HG02759 (cell line): ENCODE data around the gene NTM.

ENCODE experiments used
- ATAC-seq: cut with Tn5 transposase; IDR thresholded peaks from one replicate; pipeline ENCODE4 v1.9.1; 2021; ENCODE audit warnings: mild to moderate bottlenecking, moderate library complexity; ENCODE audit not compliant: unreplicated experiment

NTM gene

GRCh38 chr11:131540676-131541075 lies 170.3 kb downstream of the NTM start:
- no peak for ATAC-seq

- no peak for ATAC-seq
Observed at GRCh38 chr11:131543389-131544025, 173.1 kb downstream of the NTM start.

DNA sequence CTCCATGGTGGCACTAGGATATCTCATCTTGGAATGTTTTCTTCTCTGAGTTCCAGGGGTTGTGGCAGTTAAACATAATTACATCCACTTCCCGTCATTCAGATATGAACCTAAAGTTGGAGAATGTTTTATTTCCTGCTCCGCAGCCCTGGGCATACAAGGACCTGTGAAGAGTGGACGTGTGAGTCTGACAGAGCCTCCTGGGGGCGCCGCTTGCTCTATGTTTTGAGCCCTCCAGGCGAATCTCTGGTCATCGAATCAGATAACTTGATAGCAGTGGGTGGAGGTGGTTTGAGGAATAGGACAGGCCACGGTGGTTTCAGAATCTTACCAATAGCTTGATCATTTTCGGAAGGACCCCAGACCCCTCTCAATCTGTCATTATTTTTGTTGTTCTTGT lies 174.2 kb downstream of the NTM start:
- ATAC-seq, result no peak

GRCh38 chr11:131546218-131546895 lies 175.9 kb downstream of the NTM start:
- no peak for ATAC-seq

DNA sequence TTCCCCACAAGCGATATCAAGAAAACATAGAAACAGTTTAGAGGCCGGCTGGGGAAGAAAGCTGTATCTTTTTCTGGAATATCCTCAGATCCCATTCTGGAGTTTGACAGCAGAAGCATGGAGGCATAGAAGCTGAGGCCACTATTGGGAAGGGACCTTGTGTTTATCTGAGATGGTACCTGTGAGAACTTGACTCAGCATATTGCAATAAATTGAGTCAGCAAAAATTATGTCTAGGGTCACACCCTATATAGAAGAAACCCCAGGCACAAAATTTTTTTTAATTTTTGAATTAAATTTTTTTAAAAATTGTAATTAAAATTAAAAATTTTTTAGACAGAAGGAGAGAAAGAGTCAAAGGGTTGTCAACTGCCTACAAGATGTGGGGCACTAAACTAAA lies 178.7 kb downstream of the NTM start:
- no peak for ATAC-seq

GRCh38 chr11:131549770-131550169 lies 179.4 kb downstream of the NTM start:
- no peak for ATAC-seq

DNA sequence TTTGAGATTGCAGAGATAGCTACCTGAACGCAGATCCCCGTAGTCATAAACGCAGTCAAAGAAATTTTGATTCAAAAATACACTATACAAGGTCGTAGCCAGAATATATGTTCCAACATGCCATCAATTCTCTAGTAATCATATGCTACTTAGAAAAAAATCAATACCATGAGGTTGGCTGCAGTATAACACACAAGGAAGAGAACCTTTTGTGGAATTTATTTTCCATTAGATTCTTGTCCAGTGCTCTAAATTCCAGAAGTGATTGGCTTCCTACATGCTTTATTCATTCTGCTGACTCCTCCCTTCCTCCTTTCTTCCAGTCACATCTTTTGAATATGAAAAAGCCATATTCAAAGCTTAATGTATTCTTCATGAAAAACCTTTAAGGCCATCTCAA lies 189.9 kb downstream of the NTM start:
- no peak for ATAC-seq

DNA sequence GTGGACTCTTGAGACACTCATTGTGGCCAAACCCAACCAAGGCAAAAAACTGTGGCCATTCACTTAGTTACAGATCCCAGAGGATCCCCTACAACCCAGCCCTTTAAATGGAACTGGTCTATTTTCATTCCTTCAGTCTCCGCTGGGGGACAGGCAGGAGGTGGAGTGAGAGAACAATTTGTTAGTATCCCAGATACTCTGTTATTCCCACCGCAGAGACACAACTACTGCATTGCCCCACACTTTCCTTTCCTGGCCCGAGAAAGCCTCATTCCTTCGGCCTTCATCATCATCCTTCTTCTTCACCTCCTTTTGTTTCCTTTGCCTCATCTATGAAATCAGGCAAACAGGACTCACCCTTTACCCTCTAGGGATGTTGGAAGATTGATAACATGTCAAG lies 191.1 kb downstream of the NTM start:
- no peak for ATAC-seq

DNA sequence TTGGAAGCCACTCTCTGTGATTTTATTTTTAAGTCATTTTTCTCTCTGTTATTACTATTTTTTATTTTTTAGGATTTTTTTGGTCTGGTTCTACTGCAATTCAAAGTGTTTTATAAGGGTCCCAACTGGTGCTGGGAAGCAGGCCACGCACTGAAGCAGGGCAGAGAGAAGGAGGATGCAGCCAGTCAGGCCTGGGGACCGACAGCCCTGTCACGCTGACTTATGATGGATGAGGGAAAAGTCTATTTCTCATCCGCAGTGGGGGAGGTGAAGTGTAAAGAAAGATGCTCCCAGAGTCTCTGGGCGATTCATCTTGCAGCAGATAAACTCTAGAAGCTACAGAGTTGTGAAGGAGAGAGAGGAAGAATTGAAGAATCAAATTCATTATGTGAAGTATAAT lies 191.6 kb downstream of the NTM start:
- ATAC-seq, result no peak

DNA sequence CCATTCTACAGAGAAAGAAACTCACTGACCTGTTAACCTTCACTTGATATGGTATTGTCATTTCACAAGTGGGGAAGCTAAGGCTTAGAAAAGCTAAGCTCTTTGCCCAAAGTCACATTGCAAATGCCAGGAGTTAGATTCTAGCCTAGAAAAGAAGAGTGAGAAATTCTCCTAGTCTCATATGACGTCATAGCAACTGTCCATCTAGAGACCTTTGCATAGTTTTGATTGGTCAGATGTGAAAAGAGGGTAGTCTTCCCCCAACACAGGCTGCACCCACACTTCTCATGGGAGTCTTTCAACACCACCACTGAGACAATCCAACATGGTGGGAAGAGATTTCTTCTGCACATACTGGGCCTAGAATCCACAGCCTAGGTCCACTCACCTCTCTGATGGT lies 197.9 kb downstream of the NTM start:
- no peak for ATAC-seq

DNA sequence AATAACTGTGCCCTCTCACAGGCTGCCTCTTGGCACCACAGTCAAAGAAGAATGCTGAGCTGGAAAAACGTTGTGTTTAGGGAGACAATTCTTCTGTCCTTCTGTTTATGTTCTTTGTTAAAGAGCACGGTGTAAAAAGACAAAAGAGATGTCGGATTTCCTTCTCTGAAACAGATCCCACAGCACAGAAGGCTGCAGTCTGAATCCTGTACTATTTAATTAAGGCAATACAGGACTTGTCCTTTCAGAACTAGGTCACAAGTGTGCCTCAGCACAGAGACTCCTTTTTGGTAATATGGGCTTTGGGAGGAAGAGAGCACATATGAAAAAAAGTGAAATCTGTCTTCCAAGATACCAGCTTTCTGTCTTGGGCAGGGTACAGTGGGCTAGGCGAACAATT lies 201.2 kb downstream of the NTM start:
- no peak for ATAC-seq

DNA sequence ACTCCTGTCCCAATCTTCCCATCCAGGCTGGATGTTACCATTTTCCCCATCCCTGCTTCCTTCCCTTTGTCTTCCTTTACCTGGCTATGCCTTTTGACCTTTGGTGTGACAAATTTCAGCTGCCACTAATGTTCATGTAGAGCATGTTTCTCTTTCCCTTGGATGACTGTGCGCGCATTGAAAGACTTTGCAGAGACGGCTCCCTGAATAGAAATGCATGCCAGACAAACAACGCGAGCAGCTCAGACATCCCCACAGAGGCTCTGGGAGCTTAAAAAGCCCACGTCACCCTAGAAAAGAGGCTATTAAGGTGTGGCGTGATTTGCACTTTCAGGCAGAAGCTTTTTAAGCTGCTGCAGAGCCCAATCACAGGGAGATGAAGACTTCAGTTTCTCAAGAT lies 202.0 kb downstream of the NTM start:
- no peak for ATAC-seq

DNA sequence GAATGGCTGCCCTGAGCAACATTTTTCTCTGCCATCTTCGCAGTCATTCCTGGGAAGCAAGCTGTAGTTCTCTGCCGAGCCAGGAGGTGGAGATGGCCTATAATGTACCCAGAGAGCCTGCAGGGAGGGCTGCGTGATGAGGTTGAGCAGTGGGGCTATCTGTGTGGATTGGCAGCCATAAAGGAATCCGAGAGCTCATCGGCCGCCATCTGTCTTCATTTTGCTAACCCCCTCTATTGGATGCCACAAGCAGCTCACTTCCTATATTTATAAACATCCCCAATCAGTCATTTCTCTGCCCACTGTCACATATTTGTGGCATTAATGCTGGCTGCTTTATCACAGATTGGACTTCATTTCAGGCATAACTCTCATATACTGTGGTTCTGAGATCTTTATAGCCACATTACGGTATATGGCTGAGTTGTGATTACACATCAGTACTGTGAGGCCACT lies 209.5 kb downstream of the NTM start:
- ATAC-seq, result peak; percentile 75

DNA sequence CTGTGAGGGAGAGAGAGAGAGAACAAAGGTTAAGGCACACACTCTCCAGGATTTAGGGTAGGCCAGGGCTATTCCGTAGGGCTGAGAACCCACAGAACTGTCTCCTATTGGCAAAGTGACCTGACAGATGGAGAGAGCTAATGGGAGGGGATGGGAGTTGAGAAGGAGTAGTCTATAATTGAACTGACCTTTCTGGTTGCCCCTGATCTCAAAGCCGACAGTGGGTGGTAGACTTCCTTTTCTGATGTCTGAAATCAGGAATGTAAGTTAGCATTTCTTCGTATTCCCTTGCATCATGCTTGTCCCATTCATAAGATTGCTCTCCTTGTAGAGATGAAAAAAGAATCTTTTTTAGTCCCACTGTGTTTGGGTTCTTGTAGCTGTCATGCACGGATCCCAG lies 210.1 kb downstream of the NTM start:
- no peak for ATAC-seq

- no peak for ATAC-seq
Observed at GRCh38 chr11:131581046-131581445, 210.6 kb downstream of the NTM start.

DNA sequence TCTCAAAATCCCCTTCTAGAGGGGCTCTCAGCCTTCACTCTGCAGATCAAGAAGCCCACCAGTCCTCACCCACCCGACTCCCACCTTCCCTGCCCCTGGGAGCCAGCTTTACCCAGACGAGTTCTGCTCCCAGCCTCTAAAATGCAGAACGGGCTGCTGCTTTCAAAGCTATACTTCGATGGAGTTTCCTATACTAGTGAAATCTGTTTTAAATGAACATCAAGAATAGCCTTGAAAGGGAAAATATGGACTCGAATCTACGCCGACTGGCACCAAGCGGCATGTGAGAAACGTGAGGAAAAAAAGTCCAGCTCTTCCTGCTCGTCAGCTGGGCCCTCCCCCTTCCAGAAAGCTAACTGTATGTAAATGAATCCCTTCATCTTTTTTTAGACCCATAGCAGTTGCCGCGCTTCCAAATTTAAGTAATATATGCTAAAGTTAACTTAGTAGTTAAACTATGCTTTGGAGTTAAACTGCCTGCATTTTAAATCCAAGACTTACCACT lies 211.7 kb downstream of the NTM start:
- ATAC-seq, result no peak

GRCh38 chr11:131583421-131583820 lies 213.0 kb downstream of the NTM start:
- no peak for ATAC-seq

DNA sequence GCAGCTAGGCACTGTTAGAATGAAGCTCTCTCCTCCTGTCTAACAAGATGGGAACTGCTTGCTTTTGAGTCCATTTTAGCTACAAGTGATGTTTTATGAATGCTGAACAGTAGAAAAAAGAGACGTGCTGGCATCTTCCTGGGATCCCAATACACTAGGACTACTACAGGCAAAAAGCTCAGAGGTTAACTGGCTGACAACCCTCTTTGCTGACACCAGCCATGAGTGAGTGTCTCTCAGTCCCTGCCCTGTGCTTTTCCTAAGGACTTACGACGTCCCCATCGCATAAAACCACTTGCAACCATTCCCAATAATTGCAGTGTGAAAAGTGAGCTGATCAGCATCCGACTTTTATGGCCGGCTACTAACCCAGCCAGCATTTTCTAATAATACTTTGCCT lies 213.5 kb downstream of the NTM start:
- no peak for ATAC-seq

- ATAC-seq, result no peak
Observed at GRCh38 chr11:131584785-131585592, 214.6 kb downstream of the NTM start.

DNA sequence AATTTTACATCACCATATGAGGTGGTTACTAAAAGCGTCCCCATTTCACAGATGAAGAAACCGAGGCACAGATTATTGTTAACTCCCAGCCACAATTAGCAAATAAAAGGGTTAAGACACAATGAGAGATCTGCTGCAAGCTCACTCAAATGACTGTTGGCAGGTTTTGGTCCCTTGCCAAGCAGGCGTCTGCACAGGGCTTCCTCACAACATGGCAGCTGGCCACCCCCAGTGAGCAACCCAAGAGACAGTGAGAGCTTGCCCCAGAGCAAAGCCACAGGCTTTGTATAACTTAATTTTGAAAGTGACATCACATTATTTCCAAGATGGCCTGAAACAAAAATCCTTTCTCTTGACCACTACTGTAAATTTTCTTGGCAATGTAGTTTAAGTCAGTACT lies 217.6 kb downstream of the NTM start:
- ATAC-seq, result no peak

- ATAC-seq, result no peak
Observed at GRCh38 chr11:131591051-131591461, 220.6 kb downstream of the NTM start.

DNA sequence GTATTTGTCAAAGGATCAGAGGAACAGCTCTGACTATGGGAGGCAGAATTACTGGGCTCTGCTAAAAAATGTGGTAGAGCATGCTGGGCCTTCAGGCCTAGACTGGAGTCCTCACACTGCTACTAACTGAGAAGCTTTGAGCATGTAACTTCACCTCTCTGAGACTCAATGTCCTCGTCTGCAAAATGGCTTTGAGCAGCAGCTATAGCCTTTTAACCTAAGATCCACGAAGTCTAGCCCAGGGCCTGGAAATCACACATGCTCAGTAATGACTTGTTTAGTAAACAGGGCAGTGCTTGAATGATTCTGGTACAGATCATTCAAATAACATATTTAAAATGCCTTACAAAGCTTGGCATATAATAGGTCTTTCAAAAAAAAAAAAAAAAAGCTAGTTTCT lies 221.7 kb downstream of the NTM start:
- no peak for ATAC-seq
